CD4-positive, alpha-beta T cell treated with Interleukin-21 for 1 hour (primary cell): Measurements from ENCODE around the gene TOX3.

Experiments
- DNase-seq: peaks from one replicate; pipeline ENCODE4 v3.0.0-alpha.2; 2020

TOX3 gene

GRCh38 chr16:52489894-52490293, 57.0 kb downstream of the TOX3 start:
- no peak for DNase-seq

GRCh38 chr16:52488837-52489289, 58.1 kb downstream of the TOX3 start:
- DNase-seq = no peak

GRCh38 chr16:52487849-52488457, 59.0 kb downstream of the TOX3 start:
- no peak for DNase-seq

GRCh38 chr16:52480237-52480636, 66.7 kb downstream of the TOX3 start:
- no peak for DNase-seq

- DNase-seq = no peak
Observed at GRCh38 chr16:52476111-52476510, 70.8 kb downstream of the TOX3 start.

GRCh38 chr16:52474679-52475078, 72.3 kb downstream of the TOX3 start:
- DNase-seq = no peak

- DNase-seq = no peak
Observed at GRCh38 chr16:52473096-52473495, 73.8 kb downstream of the TOX3 start.

GRCh38 chr16:52471650-52472370, 75.1 kb downstream of the TOX3 start:
- DNase-seq = no peak

GRCh38 chr16:52470585-52470984, 76.4 kb downstream of the TOX3 start:
- no peak for DNase-seq

GRCh38 chr16:52469775-52470174, 77.2 kb downstream of the TOX3 start:
- DNase-seq = no peak

- no peak for DNase-seq
Observed at GRCh38 chr16:52469091-52469490, 77.9 kb downstream of the TOX3 start.

- DNase-seq = no peak
Observed at GRCh38 chr16:52467753-52468152, 79.2 kb downstream of the TOX3 start.

- no peak for DNase-seq
Observed at GRCh38 chr16:52466994-52467393, 79.9 kb downstream of the TOX3 start.

- DNase-seq = no peak
Observed at GRCh38 chr16:52465711-52466267, 81.2 kb downstream of the TOX3 start.

GRCh38 chr16:52463904-52464303, 83.0 kb downstream of the TOX3 start:
- no peak for DNase-seq

- no peak for DNase-seq
Observed at GRCh38 chr16:52462816-52463215, 84.1 kb downstream of the TOX3 start.

GRCh38 chr16:52460639-52461178, 86.2 kb downstream of the TOX3 start:
- no peak for DNase-seq

- no peak for DNase-seq
Observed at GRCh38 chr16:52456368-52456767, 90.6 kb downstream of the TOX3 start.

GRCh38 chr16:52455549-52456277, 91.2 kb downstream of the TOX3 start:
- DNase-seq = no peak

GRCh38 chr16:52453644-52454043, 93.3 kb downstream of the TOX3 start:
- DNase-seq = no peak

GRCh38 chr16:52451971-52452421, 94.9 kb downstream of the TOX3 start:
- DNase-seq = no peak

- no peak for DNase-seq
Observed at GRCh38 chr16:52450916-52451315, 96.0 kb downstream of the TOX3 start.

GRCh38 chr16:52450241-52450640, 96.7 kb downstream of the TOX3 start:
- no peak for DNase-seq
